Stimulated activated CD8-positive, alpha-beta memory T cell treated with anti-CD3 and anti-CD28 coated beads, Interleukin-15, amount 100 ng/mL, for 1 hour (primary cell): ENCODE data around the gene MBOAT2.

ENCODE experiments used
- DNase-seq: peaks from one replicate; pipeline ENCODE4 v3.0.0-alpha.2; 2020; ENCODE audit warnings: low read depth

The MBOAT2 gene

DNA sequence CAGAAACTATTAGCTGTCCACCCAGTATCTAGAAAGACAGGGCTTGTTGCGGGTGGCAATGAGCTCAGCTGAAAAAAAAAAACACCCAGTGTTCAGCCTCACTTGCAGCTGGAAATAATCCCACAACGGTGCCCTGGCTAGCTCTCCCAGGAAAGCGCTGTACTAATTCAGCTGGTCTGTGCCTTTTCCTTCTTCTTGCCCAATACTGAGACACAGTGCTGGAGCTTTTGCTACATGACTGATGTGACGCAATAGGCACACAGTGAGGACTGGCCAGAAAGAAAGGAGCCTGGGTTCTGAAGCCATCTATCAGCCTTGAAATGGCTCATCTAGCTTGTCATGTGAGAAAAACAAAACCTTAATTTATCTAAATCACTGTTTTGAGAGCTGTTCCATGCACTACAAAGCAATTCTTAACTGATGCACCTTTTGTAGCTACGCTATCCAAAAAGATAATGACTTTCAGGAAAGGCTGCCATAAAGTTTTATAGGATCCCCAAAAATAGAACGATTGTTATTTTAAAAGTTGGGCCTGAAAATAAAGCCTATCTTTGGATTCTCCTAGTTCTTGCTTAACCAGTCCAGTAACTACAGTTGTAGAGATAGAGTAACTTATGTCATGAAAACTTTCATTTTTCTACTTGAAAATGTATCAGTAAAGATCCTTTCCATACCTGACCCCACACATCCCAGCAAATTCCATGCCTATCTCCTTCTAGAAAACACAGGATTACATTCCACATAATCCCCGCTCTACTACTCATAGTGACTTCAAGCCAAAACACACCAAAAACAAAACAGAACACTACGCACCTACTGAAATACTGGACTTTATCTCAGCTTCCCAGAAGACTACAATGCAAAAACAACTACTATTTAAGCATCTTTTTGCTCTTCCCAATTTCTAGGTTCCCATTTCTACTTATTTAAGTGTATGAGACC, 181.9 kb downstream of the MBOAT2 start:
- DNase-seq: no peak

- DNase-seq: no peak
Measured at GRCh38 chr2:8819948-8820347, 183.5 kb downstream of the MBOAT2 start.

GRCh38 chr2:8819194-8819593, 184.3 kb downstream of the MBOAT2 start:
- DNase-seq: no peak

DNA sequence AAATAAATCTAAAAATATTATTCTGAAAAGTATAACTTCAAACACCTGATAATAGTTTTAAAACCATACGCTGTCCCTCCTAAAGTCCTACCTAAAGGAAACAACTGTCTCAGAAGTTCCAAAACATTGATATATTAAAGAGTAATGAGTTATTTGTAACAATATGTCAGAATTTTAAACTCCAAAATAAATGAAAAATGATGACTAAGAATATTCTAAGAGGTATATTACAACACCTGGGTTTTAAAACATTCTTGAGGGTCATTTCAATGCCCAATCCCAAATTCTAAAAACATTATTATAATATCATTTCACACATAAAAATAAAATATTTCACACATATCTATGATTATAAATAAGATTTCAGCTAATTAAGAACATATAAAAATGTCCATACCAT, 186.3 kb downstream of the MBOAT2 start:
- DNase-seq: no peak

DNA sequence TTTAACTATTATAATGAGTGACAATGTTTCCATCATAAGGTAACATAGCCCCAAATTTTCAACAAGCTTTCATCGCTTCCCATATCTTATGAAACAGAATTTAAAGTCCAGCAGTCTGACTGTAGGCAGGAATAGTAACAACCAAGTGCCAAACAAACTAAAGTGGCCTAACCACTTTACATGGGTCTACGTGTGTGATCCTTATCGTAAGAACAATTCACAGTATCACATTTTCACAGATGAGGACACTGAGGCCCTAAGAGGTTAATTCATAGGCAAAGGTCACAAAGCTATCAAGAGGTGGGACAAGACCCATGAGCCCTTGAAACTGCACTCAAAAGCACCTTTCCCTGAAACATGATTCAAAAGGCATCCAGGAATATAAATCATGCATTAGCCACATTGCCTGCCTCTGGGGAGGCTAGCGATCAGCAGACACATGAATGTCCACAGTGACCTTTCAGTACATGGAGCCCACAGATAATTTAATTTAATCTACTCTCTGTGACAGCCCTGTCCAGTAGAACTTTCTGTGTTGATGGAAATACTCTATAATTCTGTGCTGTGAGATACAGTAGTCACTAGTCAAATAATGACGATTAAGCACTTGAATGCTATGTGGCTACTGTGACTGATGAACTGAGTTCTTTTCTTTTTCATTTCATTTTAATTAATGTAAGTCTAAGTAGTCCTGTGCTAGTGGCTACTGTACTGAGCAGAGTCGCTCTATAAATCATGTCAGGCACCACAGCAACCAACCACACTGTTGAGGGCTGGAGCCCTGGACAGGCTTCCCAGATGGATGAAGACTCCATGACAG, 196.4 kb downstream of the MBOAT2 start:
- no peak for DNase-seq

GRCh38 chr2:8805278-8806210, 197.9 kb downstream of the MBOAT2 start:
- no peak for DNase-seq

- no peak for DNase-seq
Measured at GRCh38 chr2:8803658-8804379, 199.7 kb downstream of the MBOAT2 start.

- DNase-seq: no peak
Measured at GRCh38 chr2:8802741-8803140, 200.7 kb downstream of the MBOAT2 start.
